Measurements from ENCODE around the gene GPR32.
"Not testable (repeated sequence)": the region's sequence is repeated elsewhere in the genome, so short reads cannot be mapped to it uniquely, and the experiment has no call there.

Gene GPR32

DNA sequence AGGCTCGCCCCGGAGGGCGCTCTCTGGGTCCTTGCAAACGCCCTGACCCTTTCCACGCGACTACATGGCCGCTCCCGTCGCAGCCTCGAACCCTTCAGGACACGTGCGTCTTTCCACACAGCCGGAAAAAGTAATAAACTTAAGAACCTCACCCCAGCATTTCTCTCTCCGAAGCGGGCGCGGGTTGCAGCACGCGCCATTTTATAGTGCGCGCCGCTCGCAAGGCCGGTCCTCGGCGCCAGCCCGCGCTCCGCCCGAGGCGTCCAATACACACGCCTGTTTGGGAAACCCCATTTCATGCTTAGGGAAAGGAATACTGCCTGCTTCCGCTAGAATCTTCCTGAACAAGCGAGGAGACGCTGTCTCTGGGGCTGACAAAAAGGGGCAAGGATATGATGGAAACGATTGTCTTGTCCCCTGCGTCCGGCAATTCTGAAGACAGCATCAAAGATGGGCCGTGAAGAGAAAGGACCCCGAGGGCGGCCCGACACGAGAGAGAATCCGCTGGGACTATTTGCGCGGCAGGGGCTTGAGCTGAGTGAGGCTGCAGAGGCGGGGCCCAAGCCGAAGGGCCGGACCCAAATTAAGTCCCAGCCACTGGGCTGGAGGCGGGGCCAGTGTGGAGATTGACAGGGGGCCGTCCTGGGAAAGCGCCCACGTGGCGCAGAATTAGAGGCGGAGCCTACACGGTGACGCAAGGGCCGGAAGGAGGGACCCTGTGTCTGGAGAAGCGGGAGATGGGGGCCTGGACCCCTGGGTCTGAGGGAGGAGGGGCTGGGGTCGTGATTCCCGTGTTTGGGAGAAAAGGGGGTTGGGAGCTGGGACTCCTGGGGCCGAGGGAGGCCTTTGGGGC, 34.4 kb downstream of the GPR32 start:
- peak; percentile 99 for DNase-seq

GRCh38 chr19:50808856-50809255, 38.6 kb downstream of the GPR32 start:
- DNase-seq, result no peak

GRCh38 chr19:50811622-50812238, 41.5 kb downstream of the GPR32 start:
- DNase-seq, result not testable (repeated sequence)

DNA sequence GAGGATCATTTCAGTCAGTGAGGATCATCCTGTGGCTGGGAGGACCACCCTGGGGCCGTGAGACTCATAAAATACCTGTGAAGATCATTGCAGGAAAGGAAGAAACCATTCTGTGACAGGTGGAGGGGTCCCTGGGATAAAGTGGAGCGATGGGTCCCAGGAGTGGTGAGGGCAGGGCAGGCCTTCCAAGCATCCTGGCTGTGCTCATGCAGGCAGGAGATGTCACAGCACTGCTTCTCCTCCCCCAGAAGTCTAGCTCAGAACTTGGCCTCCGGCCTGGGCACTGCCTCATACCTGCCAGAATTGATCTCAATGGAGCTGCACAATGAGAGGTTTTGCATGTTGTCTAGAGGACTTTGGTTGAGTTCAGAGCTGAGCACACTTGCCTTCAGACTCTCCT, 42.2 kb downstream of the GPR32 start:
- DNase-seq, result no peak

DNA sequence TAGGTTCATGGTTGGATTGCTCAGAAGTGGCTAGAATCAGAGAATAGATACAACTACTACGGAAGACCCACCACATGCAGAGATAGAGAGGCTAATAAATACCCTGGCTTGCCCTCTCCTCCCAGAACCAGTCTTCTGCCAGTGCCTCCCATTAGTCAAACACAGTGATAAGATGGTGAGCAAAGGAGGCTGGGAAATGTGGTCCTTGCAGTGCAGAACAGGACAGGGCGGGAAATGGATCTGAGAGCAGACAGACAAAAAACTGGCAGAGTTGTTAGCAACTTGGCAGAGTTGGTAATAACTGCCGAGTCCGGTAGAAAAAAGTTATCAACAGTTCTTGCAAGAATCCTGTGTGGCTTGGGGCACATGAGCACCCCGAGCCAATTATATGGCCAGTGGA, 44.6 kb downstream of the GPR32 start:
- DNase-seq, result no peak

GRCh38 chr19:50815439-50815838, 45.2 kb downstream of the GPR32 start:
- no peak for DNase-seq

- peak; percentile 77 for DNase-seq
Observed at GRCh38 chr19:50817941-50818858, 47.9 kb downstream of the GPR32 start.

- DNase-seq, result no peak
Observed at GRCh38 chr19:50818859-50819472, 48.7 kb downstream of the GPR32 start.

GRCh38 chr19:50819636-50820035, 49.4 kb downstream of the GPR32 start:
- DNase-seq, result no peak

DNA sequence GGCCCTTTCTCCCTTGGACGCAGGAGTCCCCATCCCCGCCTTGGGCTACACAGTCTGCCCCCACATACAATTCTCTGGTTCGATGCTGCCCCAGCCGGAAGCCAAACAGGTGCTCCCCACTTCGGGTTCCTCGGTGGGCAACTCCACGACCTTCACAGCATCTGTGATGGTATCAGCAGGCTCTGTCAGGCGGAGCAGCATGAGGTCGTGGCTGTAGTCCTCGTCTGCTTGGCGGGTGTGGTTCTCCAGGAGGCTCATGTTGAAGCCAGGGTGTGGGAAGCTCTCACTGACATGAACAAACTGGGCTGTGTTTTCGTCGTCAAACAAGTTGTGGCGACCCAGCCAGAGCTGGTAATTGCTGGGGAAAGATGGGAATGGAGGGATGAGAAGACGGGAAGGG, 49.8 kb downstream of the GPR32 start:
- no peak for DNase-seq

DNA sequence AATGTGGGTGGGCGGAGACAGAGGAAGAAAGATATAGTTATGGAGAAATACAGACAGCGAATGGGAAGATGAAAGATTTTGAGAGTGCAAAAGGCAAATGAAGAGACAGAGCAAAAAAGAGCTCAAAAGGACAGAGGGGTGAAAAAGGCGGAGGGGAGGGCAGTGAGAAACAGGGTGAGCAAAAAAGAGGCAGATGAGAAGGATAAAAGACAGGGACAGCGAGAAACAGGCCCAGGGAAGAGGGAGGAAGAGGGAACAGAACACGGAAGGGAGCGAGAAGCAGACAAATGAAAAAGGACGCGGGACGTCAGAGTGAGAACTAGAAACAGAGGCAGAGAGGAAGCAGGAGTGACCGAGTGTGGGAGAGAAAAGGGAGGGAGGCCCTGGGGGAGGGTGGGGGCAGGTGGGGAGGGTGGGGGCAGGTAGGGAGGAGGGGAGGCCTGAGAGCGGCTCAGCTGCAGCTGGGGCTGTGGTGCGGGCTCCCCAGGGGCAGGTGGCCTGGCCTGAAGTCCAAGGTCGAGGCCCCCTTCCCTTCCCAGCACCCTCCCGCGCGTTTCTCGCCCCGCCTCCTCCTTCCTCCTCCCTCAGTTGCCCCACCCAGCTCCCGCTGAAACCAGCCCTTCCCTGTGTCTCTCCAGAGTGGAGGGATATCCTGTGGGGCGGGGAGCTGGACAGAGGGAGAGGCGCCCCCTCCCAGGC, 50.4 kb downstream of the GPR32 start:
- no peak for DNase-seq

DNA sequence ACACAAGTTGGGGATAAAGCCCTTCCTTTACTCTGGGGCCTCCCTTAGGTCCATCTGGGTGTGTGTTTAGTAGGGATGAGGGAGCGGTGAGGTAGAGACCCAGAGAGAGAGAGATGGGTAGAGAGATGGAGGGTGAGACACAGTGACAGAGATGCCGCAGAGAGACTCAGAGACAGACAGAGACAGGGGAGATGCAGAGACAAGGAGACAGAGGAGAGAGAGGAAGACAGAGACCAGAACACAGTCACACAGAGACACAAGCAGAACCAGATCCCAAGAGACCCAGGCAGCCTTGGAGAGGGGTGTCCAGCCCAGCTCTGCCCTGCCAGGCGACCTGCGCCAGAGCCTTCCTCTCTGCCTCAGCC, 51.0 kb downstream of the GPR32 start:
- DNase-seq, result no peak
